Gastrocnemius medialis (tissue), 4 donors: Measurements from ENCODE around the gene COL23A1.

Experiments
- CTCF ChIP-seq, 5 experiments: fragments of 450-650 bp in 3 of 5; fragments of 200-600 bp in 2 of 5; sonication (generic) in 2 of 5; IDR thresholded peaks in 4 of 5; conservative IDR thresholded peaks in 1 of 5; 1 replicate in 4 of 5; 2 replicates in 1 of 5; pipeline ENCODE4 v1.5.1; 2016 to 2019; ENCODE audit warnings: antibody characterized with exemption in 5 of 5, mild to moderate bottlenecking in 3 of 5, moderate library complexity in 3 of 5
- POLR2A ChIP-seq, 2 donors: fragments of 450-650 bp; IDR thresholded peaks; one replicate each; pipeline ENCODE4 v1.6.1; 2017; ENCODE audit warnings: antibody characterized with exemption in 2 of 2, mild to moderate bottlenecking in 2 of 2, moderate library complexity in 2 of 2

GRCh38 chr5:178469011-178469974, 120.9 kb downstream of the COL23A1 start:
- TF ChIP-seq CTCF (IDR thresholded peaks at IDR 0.05 in 4 of 5, conservative IDR thresholded peaks at IDR 0.05 in 1 of 5): no peak
- TF ChIP-seq POLR2A (IDR thresholded peaks at IDR 0.05): no peak
